Activated naive CD4-positive, alpha-beta T cell treated with anti-CD3 and anti-CD28 coated beads, Interleukin-2, amount 50 U/mL, for 72 hours (primary cell): ENCODE results near the gene CAPN14. TPM values are rescaled to one million over a fixed set of nuclear protein-coding genes. Genes with fewer than 3 reads are reported as not detected.

Experiments used
- ATAC-seq, 2 donors: fragments of 150-1000 bp; cut with Tn5 transposase; 2 replicates each; pipeline ENCODE4 v1.10.0; 2021; ENCODE audit warnings: mild to moderate bottlenecking in 2 of 2, moderate library complexity in 2 of 2
- DNase-seq, 2 donors: peaks; one replicate each; pipeline ENCODE4 v3.0.0; 2021 to 2022; ENCODE audit warnings: low spot score in 2 of 2
- H3K27ac Mint-ChIP-seq, 2 donors: one replicate each; pipeline ENCODE4 v1.8.0; 2022; ENCODE audit warnings: mild to moderate bottlenecking in 2 of 2, mixed read lengths in 2 of 2
- H3K36me3 Mint-ChIP-seq, 2 donors: one replicate each; pipeline ENCODE4 v1.8.0; 2022; ENCODE audit warnings: mixed read lengths in 2 of 2
- H3K9me3 Mint-ChIP-seq, 2 donors: one replicate each; pipeline ENCODE4 v1.8.0; 2022; ENCODE audit warnings: mixed read lengths in 2 of 2
- total RNA-seq, 2 donors: library from RNA; stranded (reverse); gene quantifications; one replicate each; pipeline ENCODE4 v1.2.3, GENCODE V29; 2022

Gene CAPN14
- total RNA-seq, 2 donors from 2014 or later = 1.0 to 1.2 TPM

GRCh38 chr2:31248139-31248538 lies 30.8 kb upstream of the CAPN14 start:
- Mint-ChIP-seq H3K9me3 (no peaks in the 10 kb centered on the region), H3K36me3 (no peaks in the 10 kb centered on the region)
- ATAC-seq = no peak

GRCh38 chr2:31247711-31248110 lies 30.4 kb upstream of the CAPN14 start:
- Mint-ChIP-seq H3K36me3 (no peaks in the 10 kb centered on the region), H3K27ac (no peak overlapping the region), H3K9me3 (no peaks in the 10 kb centered on the region)
- DNase-seq = no peak
- no peak for ATAC-seq

More at GRCh38 chr2:31248139-31248538, 30.8 kb upstream of the CAPN14 start:
- no peak for DNase-seq
- H3K27ac Mint-ChIP-seq = no peak overlapping the region

DNA sequence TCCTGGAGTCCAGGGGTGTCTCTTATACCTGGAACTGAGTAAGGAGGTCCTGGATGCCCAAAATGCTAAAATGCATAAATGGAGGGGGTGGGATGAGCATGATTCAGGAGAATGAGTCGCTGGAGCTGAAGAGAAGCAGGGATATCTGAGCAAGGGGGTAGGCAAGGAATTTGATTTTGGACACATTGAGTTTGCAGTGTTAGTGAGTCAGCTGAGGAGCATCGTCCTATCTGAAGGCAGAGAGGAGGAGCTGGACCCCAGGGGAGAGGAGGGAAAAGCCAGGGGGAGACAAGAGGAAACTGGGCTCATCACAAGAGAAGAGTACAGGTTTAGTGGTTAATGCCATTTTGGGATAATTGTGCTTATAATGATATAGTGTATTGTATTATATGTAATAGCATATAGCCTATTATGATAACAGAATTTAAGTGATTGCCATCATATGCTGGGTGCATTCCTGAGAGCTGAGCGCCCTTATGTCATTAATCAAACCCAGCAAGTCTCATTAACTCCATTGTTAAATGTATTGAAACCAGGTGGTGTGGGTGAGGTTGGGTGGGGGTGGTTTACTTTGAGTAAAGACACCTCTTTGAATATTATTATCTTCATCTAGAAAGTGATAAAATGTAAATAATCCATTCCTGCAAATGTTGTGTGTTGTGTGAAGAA lies 29.0 kb upstream of the CAPN14 start:
- H3K9me3 Mint-ChIP-seq = no peaks in the 10 kb centered on the region
- no peak overlapping the region for H3K27ac Mint-ChIP-seq
- no peak for ATAC-seq

GRCh38 chr2:31244101-31244500 lies 26.8 kb upstream of the CAPN14 start:
- ATAC-seq (no peak), DNase-seq (no peak)
- Mint-ChIP-seq H3K36me3 (no peaks in the 10 kb centered on the region), H3K27ac (no peak overlapping the region), H3K9me3 (no peaks in the 10 kb centered on the region)

More for the DNA sequence above, 29.0 kb upstream of the CAPN14 start:
- no peaks in the 10 kb centered on the region for H3K36me3 Mint-ChIP-seq
- DNase-seq = no peak

DNA sequence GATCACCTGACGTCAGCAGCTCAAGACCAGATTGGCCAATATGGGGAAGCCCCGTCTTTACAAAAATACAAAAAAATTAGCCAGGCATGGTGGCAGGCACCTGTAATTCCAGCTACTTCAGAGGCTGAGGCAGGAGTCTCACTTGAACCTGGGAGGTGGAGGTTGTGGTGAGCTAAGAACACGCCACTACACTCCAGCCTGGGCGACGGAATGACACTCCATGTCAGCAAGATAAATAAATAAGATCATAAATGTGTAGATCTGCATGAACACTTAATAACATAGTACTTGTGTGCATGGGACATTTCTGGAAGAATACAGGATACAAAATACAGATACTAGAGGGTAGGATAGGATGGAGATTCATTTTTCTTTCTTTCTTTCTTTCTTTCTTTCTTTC lies 25.7 kb upstream of the CAPN14 start:
- Mint-ChIP-seq H3K9me3 (no peaks in the 10 kb centered on the region), H3K27ac (no peak overlapping the region), H3K36me3 (no peaks in the 10 kb centered on the region)
- ATAC-seq (no peak), DNase-seq (no peak)

DNA sequence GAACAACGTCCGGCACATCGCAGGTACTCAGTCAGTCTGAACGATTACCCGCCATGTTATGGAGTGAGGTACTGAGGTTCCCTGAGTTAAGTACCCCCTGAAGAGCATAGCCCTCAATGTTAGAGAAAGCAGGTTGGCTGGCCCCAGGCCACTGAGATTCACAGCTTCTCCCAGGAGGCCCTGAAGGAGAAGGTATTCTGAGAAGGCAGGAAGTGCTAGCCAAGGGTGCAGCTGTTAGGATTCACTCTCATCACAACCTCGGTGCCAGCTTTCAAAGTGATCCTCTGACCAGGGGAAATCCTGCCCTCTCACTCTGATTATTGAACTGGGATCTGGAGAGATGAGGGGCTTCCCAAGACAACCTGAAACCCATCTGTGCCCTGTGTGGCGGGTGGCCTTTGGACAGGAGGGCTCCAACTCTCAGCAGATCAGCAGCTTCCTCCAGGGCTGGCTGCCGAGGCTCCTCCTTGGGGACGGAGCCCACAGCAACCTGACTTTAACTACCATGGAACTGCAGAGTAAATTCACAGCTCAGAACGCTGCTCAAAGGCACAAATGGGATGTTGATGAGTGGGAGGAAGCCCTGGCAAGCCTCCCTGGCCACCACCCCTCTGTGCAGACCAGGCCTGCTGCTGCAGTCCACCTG lies 24.4 kb upstream of the CAPN14 start:
- H3K9me3 Mint-ChIP-seq = no peaks in the 10 kb centered on the region
- ATAC-seq (no peak), DNase-seq (no peak)
- H3K27ac Mint-ChIP-seq = no peak overlapping the region
- H3K36me3 Mint-ChIP-seq = no peaks in the 10 kb centered on the region

GRCh38 chr2:31240381-31241365 lies 23.4 kb upstream of the CAPN14 start:
- no peak for ATAC-seq
- Mint-ChIP-seq H3K9me3 (no peaks in the 10 kb centered on the region), H3K27ac (no peak overlapping the region), H3K36me3 (no peaks in the 10 kb centered on the region)
- no peak for DNase-seq

DNA sequence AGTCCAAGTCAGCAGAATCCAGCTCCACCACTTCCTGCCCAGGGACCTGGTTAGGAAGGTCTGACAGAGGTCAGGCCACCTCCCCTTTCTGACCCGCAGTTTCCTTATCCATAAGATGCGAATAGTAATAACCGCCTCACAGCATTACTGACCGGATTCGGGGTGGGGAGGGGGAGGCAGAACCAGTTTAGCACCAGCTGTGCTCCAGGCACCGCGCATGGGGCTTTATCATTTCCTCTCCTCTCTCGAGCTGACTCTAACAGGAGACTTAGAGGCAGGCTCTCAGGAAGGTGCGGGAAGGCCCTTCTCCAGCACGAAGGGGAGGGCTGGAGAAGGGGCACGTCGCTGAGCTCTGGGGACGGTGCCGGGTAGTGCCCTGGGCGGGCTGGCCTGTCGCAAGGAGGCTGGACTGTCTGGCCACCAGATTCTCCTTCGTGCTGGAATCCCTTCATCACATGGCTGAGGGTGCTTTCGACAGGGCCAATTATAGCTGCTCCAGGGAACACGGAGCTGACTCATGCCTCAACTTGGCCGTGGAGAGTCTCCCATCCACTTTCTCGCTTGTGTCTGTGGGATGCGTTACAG lies 22.4 kb upstream of the CAPN14 start:
- ATAC-seq = no peak
- no peak overlapping the region for H3K27ac Mint-ChIP-seq
- DNase-seq = no peak

DNA sequence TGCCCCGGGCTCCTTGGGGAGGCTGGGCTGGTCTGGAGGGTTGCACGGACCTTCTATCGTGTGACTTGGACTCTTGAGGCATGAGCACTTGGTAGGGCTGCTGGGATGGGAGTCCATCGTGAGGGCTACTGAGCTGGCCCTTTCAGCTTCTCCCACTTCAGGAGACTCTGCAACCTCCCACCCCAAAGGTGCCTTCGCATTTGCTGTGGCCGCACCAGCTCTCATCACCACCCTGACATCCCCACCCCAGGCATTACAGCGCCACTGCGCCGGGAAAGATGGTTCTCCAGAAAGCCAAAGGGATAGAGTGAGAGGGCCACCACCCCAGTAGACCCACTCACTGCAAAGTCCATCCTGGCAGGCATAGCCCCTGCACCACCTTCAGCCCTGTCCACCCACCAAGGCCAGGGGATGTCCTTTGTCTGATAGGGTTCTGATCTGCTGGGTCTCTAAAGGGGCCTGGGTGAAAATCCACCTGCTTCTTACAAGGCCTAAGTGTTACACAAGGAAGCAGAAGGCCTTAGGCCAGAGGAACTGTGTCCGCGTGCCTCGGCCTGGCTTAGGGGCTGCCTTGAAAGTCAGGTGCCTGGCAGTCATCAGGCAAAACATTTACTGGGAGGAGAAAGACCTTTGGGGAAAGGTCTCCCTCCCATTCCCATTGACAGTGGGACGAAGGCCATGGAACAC lies 21.7 kb upstream of the CAPN14 start:
- H3K9me3 Mint-ChIP-seq = no peaks in the 10 kb centered on the region
- no peak for ATAC-seq
- no peak for DNase-seq
- no peaks in the 10 kb centered on the region for H3K36me3 Mint-ChIP-seq
- no peak overlapping the region for H3K27ac Mint-ChIP-seq

More for the DNA sequence above, 22.4 kb upstream of the CAPN14 start:
- no peaks in the 10 kb centered on the region for H3K9me3 Mint-ChIP-seq
- H3K36me3 Mint-ChIP-seq = no peaks in the 10 kb centered on the region

- H3K27ac Mint-ChIP-seq = peak overlapping the region in 1 of 2 donors; percentile 32
- ATAC-seq (no peak), DNase-seq (no peak)
- no peaks in the 10 kb centered on the region for H3K36me3 Mint-ChIP-seq
- H3K9me3 Mint-ChIP-seq = no peaks in the 10 kb centered on the region
Observed at GRCh38 chr2:31238126-31238905, 21.0 kb upstream of the CAPN14 start.

DNA sequence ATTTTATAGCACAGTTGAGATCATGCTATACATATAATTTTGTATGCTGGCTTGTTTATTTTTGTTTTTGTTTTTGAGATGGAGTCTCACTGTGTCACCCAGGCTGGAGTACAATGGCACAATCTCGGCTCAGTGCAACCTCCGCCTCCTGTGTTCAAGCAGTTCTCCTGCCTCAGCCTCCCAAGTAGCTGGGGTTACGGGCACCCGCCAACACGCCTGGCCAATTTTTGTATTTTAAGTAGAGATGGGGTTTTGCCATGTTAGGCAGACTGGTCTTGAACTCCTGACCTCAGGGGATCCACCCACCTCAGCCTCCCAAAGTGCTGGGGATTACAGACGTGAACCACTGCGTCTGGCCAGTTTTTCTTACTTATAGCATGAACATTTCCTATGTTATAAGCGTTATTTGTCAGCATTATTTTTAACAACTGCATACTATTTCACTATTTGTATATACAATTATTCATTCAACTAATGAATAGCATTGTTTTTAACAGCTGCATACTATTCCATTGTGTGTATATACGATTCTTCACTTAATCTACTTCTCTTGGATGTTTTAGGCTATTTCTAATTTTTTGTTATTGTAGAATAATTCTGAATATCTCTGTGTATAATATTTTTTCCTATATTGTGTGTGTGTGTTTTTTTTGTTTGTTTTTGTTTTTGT lies 20.2 kb upstream of the CAPN14 start:
- no peak overlapping the region for H3K27ac Mint-ChIP-seq
- no peaks in the 10 kb centered on the region for H3K9me3 Mint-ChIP-seq
- ATAC-seq (no peak), DNase-seq (no peak)
- no peaks in the 10 kb centered on the region for H3K36me3 Mint-ChIP-seq

GRCh38 chr2:31236433-31237205 lies 19.3 kb upstream of the CAPN14 start:
- Mint-ChIP-seq H3K36me3 (no peaks in the 10 kb centered on the region), H3K27ac (no peak overlapping the region), H3K9me3 (no peaks in the 10 kb centered on the region)
- no peak for DNase-seq
- ATAC-seq = no peak

DNA sequence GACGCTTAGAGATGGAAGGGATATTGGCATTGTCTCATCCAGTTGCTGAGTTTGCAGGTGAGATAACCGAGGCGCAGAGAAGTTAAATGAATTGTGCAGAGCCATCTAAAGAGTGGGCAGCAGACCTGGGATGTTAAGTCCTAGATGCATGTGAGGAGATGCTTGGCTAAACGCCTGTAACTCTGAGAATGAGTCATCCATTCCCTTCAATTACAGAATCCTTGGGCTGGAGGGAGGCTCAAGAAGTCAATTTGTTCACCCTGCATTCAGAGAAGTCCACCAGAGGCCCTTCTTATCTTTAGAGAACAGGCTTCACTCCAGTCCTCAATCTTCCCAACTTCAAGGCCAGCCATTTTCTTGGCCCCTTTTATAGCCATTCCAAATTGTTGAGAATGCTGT lies 18.2 kb upstream of the CAPN14 start:
- no peaks in the 10 kb centered on the region for H3K9me3 Mint-ChIP-seq

DNA sequence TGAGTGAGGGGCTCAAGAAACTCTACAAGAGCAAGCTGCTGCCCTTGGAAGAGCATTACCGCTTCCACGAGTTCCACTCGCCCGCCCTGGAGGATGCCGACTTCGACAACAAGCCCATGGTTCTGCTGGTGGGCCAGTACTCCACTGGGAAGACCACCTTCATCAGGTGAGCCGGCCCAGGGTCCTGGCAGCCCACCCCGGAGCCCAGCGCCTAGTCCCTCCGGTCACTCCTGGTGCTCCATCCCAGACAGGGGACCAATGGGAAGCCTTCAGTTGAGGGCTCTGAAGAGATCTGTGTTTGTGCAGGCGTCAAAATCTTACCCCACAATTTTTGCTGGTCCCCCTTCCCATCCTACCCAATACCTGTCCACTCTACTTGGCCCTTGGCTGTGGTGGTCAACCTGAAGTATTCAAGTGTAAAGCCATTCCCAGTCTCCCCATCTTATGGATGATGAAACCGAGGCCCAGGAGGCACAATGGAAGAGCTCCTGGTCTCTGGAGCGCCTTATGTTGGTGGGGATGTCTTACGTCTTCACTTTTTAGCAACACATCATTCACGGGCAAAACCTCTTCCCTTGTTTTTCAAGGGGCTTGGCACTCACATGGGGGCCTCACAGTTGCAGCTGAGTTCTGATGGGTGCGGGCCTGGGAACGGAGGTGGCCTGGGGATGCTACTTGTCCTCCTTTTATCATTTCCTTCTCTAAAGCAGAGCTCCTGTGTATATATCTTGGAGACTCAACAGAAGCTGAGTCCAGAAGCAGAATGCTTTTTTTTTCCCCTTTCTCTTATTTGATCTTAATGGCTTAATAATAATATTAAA lies 17.6 kb upstream of the CAPN14 start:
- no peaks in the 10 kb centered on the region for H3K9me3 Mint-ChIP-seq
- DNase-seq (no peak), ATAC-seq (no peak)
- H3K36me3 Mint-ChIP-seq = no peaks in the 10 kb centered on the region
- H3K27ac Mint-ChIP-seq = no peak overlapping the region

More for the DNA sequence above, 18.2 kb upstream of the CAPN14 start:
- Mint-ChIP-seq H3K27ac (no peak overlapping the region), H3K36me3 (no peaks in the 10 kb centered on the region)
- DNase-seq = no peak
- no peak for ATAC-seq
